SU-DHL-6 (cell line): ENCODE measurements around the gene SNAP23.

Source experiments
- H2AFZ ChIP-seq: fragments of 200-600 bp; sonication (generic); 2 replicates; pipeline ENCODE4 v1.6.1; 2014; ENCODE audit warnings: low read depth, mild to moderate bottlenecking, moderate library complexity, mixed read lengths, antibody characterized with exemption, low read length; ENCODE audit not compliant: severe bottlenecking
- H3F3A ChIP-seq: fragments of 200-600 bp; shearing (Covaris generic); 2 replicates; pipeline ENCODE4 v1.6.0; 2016; ENCODE audit warnings: antibody characterized with exemption, mild to moderate bottlenecking; ENCODE audit not compliant: insufficient read depth
- H3K27ac ChIP-seq: fragments of 200-600 bp; sonication (generic); 2 replicates; pipeline ENCODE4 v1.5.1; 2016; ENCODE audit warnings: low read depth, mild to moderate bottlenecking, low read length, moderate library complexity, mixed read lengths
- H3K27me3 ChIP-seq: fragments of 200-600 bp; sonication (generic), shearing (Covaris generic); 2 replicates; pipeline ENCODE4 v1.6.0; 2014; ENCODE audit warnings: mild to moderate bottlenecking, low read length
- H3K36me3 ChIP-seq: fragments of 200-600 bp; sonication (generic); 2 replicates; pipeline ENCODE4 v1.6.1; 2014; ENCODE audit warnings: mild to moderate bottlenecking, low read length, mixed read lengths
- H3K4me2 ChIP-seq: fragments of 300-600, 200-600 bp; shearing (Covaris generic), sonication (generic); 2 replicates; pipeline ENCODE4 v1.6.0; 2014; ENCODE audit warnings: low read length, low read depth, mild to moderate bottlenecking; ENCODE audit not compliant: poor library complexity, severe bottlenecking
- H3K4me3 ChIP-seq: fragments of 200-600 bp; sonication (generic); 2 replicates; pipeline ENCODE4 v1.5.1; 2014; ENCODE audit warnings: antibody characterized with exemption, low read length, mild to moderate bottlenecking, mixed read lengths; ENCODE audit not compliant: insufficient read depth, poor library complexity, severe bottlenecking
- H3K79me2 ChIP-seq: fragments of 200-600 bp; sonication (generic); 2 replicates; pipeline ENCODE4 v1.6.1; 2014; ENCODE audit warnings: mild to moderate bottlenecking, low read length, moderate library complexity; ENCODE audit not compliant: insufficient read depth
- H3K9ac ChIP-seq: fragments of 200-600 bp; sonication (generic); 2 replicates; pipeline ENCODE4 v1.7.0; 2014; ENCODE audit warnings: mild to moderate bottlenecking, low read length
- H3K9me2 ChIP-seq: fragments of 200-600 bp; sonication (generic); replicated peaks from 2 replicates; pipeline ENCODE4 v1.6.1; 2014; ENCODE audit warnings: low read length; ENCODE audit not compliant: insufficient read depth
- H3K9me3 ChIP-seq: fragments of 200-600 bp; sonication (generic); 2 replicates; pipeline ENCODE4 v1.6.1; 2014; ENCODE audit warnings: low read length, mixed read lengths; ENCODE audit not compliant: insufficient read depth
- H4K20me1 ChIP-seq: fragments of 200-600 bp; sonication (generic); 2 replicates; pipeline ENCODE4 v1.6.1; 2014; ENCODE audit warnings: low read depth, mild to moderate bottlenecking, antibody characterized with exemption, low read length, moderate library complexity, mixed read lengths
- CTCF ChIP-seq: fragments of 200-600 bp; sonication (generic); IDR thresholded peaks from one replicate; pipeline ENCODE4 v1.5.1; 2017; ENCODE audit warnings: antibody characterized with exemption, mild to moderate bottlenecking, low read length, moderate library complexity; ENCODE audit not compliant: insufficient read depth, poor library complexity, severe bottlenecking
- EZH2phosphoT487 ChIP-seq: fragments of 200-600 bp; sonication (generic), shearing (Covaris generic); conservative IDR thresholded peaks from 2 replicates; pipeline ENCODE4 v1.6.1; 2018; ENCODE audit warnings: mild to moderate bottlenecking, antibody characterized with exemption, low read length, moderate library complexity, mixed read lengths

SNAP23 gene

GRCh38 chr15:42528970-42529369 is 33.5 kb downstream of the SNAP23 start:
- H4K20me1 ChIP-seq: no peaks in the 10 kb centered on the region
- H3K4me2 ChIP-seq: no peak overlapping the region
- H3K4me3 ChIP-seq: no peak overlapping the region
- TF ChIP-seq EZH2phosphoT487 (no peak), CTCF (no peak)
- no peak overlapping the region for H3K27ac ChIP-seq
- H3K36me3 ChIP-seq: peaks cover 6% of the 10 kb centered on the region; the same call in 1 of the 2 replicates
- H3K9ac ChIP-seq: no peak overlapping the region
- H3K79me2 ChIP-seq: no peaks in the 10 kb centered on the region
- no peaks in the 10 kb centered on the region for H3K9me3 ChIP-seq
- H3F3A ChIP-seq: peaks cover 4% of the 10 kb centered on the region; the same call in 1 of the 2 replicates
- no peaks in the 10 kb centered on the region for H3K9me2 ChIP-seq
- no peaks in the 10 kb centered on the region for H3K27me3 ChIP-seq
- no peak overlapping the region for H2AFZ ChIP-seq

DNA sequence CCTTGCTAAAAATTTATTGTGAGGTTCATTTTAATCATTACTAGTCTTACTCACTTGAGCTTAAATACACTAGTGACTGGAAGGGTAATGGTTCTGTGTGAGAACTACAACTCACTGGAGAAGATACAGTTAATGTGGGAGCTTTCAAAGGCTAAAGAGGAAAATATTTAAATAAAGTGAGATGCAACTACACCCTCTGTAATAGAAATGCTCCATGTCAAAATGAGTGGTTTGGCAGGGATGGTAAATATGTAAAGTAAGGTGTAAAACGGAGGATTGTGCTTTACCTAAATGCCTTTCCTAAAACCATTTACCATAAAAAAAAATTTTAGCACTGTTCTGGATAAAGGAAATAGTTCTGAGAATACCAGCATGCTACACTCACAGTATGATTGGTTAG is 37.8 kb downstream of the SNAP23 start:
- Histone ChIP-seq H3K36me3 (0 out of 2 replicates have a peak, but pooled peaks cover 6% of the 10 kb centered on the region), H3K79me2 (no peaks in the 10 kb centered on the region), H3K27me3 (no peaks in the 10 kb centered on the region), H2AFZ (no peak overlapping the region), H3K9me3 (no peaks in the 10 kb centered on the region), H3K9me2 (no peaks in the 10 kb centered on the region), H3K9ac (no peak overlapping the region), H3K27ac (no peak overlapping the region), H3K4me2 (no peak overlapping the region), H3K4me3 (no peak overlapping the region), H4K20me1 (no peaks in the 10 kb centered on the region), H3F3A (no peaks in the 10 kb centered on the region)
- TF ChIP-seq CTCF: no peak
- TF ChIP-seq EZH2phosphoT487: no peak

GRCh38 chr15:42544853-42545629 is 49.6 kb downstream of the SNAP23 start:
- Histone ChIP-seq H3K9me3 (no peaks in the 10 kb centered on the region), H3K27me3 (no peaks in the 10 kb centered on the region), H3K9me2 (no peaks in the 10 kb centered on the region), H2AFZ (no peak overlapping the region), H3F3A (no peaks in the 10 kb centered on the region), H4K20me1 (no peaks in the 10 kb centered on the region), H3K79me2 (peaks cover 32% of the 10 kb centered on the region), H3K4me3 (no peak overlapping the region), H3K36me3 (peaks cover 10% of the 10 kb centered on the region), H3K27ac (no peak overlapping the region), H3K4me2 (no peak overlapping the region), H3K9ac (no peak overlapping the region)
- TF ChIP-seq CTCF: no peak
- no peak for TF ChIP-seq EZH2phosphoT487
